MM.1S (cell line): ENCODE data around the gene DYNLRB1.
A peak's percentile ranks its signal among the peaks of the same experiment; 100 is the strongest.

Source experiments
- DNase-seq: peaks from one replicate; pipeline ENCODE4 v3.0.0-alpha.2; 2015
- H2AFZ ChIP-seq: fragments of 300-600 bp; sonication (generic); 2 replicates; pipeline ENCODE4 v1.6.0; 2016; ENCODE audit warnings: antibody characterized with exemption, low read length
- H3F3A ChIP-seq: fragments of 300-600 bp; sonication (generic); 2 replicates; pipeline ENCODE4 v1.6.1; 2016; ENCODE audit warnings: mild to moderate bottlenecking, antibody characterized with exemption, low read length, moderate library complexity, mixed read lengths; ENCODE audit not compliant: insufficient read depth
- H3K27ac ChIP-seq: fragments of 300-600 bp; sonication (generic); 2 replicates; pipeline ENCODE4 v1.5.1; 2016; ENCODE audit warnings: mild to moderate bottlenecking, low read length
- H3K27me3 ChIP-seq: fragments of 300-600 bp; sonication (generic); replicated peaks from 2 replicates; pipeline ENCODE4 v1.6.0; 2016; ENCODE audit warnings: low read length; ENCODE audit not compliant: insufficient read depth
- H3K36me3 ChIP-seq: fragments of 300-600 bp; sonication (generic); replicated peaks from 2 replicates; pipeline ENCODE4 v1.6.1; 2016; ENCODE audit warnings: mild to moderate bottlenecking, low read length, mixed read lengths; ENCODE audit not compliant: insufficient read depth
- H3K4me1 ChIP-seq: fragments of 300-600 bp; sonication (generic); 2 replicates; pipeline ENCODE4 v1.6.1; 2016; ENCODE audit warnings: low read length, mixed read lengths
- H3K4me2 ChIP-seq: fragments of 300-600 bp; sonication (generic); 2 replicates; pipeline ENCODE4 v1.6.0; 2016; ENCODE audit warnings: low read depth, low read length
- H3K4me3 ChIP-seq: fragments of 300-600 bp; sonication (generic); 2 replicates; pipeline ENCODE4 v1.5.1; 2016; ENCODE audit warnings: low read length, mixed read lengths
- H3K79me2 ChIP-seq: fragments of 300-600 bp; sonication (generic); 2 replicates; pipeline ENCODE4 v1.6.1; 2016; ENCODE audit warnings: mixed run types, low read length, mixed read lengths
- H3K9ac ChIP-seq: fragments of 300-600 bp; sonication (generic); 2 replicates; pipeline ENCODE4 v1.6.1; 2016; ENCODE audit warnings: low read length, mixed read lengths
- H3K9me2 ChIP-seq: fragments of 300-600 bp; sonication (generic); replicated peaks from 2 replicates; pipeline ENCODE4 v1.6.1; 2016; ENCODE audit warnings: mild to moderate bottlenecking, low read length, mixed read lengths; ENCODE audit not compliant: insufficient read depth
- H3K9me3 ChIP-seq: fragments of 300-600 bp; sonication (generic); replicated peaks from 2 replicates; pipeline ENCODE4 v1.6.1; 2016; ENCODE audit warnings: mild to moderate bottlenecking, low read length, mixed read lengths; ENCODE audit not compliant: insufficient read depth
- H4K20me1 ChIP-seq: fragments of 300-600 bp; sonication (generic); 2 replicates; pipeline ENCODE4 v1.6.1; 2016; ENCODE audit warnings: mild to moderate bottlenecking, low read length, moderate library complexity, mixed read lengths; ENCODE audit not compliant: insufficient read depth
- EZH2 ChIP-seq: fragments of 300-600 bp; sonication (generic); optimal IDR thresholded peaks from 2 replicates; pipeline ENCODE3; 2017; ENCODE audit warnings: low read depth, mild to moderate bottlenecking, antibody characterized with exemption, low read length, mixed read lengths
- EZH2phosphoT487 ChIP-seq: fragments of 300-600 bp; sonication (generic); IDR thresholded peaks from 2 replicates; pipeline ENCODE4 v1.6.1; 2018; ENCODE audit warnings: antibody characterized with exemption, low read length
- TF ChIP-seq, protein P1 (sequence below): fragments of 300-600 bp; sonication (generic); IDR thresholded peaks from 2 replicates; pipeline ENCODE4 v1.5.1; 2016; ENCODE audit warnings: antibody characterized with exemption, low read length, mixed read lengths

Gene DYNLRB1

DNA sequence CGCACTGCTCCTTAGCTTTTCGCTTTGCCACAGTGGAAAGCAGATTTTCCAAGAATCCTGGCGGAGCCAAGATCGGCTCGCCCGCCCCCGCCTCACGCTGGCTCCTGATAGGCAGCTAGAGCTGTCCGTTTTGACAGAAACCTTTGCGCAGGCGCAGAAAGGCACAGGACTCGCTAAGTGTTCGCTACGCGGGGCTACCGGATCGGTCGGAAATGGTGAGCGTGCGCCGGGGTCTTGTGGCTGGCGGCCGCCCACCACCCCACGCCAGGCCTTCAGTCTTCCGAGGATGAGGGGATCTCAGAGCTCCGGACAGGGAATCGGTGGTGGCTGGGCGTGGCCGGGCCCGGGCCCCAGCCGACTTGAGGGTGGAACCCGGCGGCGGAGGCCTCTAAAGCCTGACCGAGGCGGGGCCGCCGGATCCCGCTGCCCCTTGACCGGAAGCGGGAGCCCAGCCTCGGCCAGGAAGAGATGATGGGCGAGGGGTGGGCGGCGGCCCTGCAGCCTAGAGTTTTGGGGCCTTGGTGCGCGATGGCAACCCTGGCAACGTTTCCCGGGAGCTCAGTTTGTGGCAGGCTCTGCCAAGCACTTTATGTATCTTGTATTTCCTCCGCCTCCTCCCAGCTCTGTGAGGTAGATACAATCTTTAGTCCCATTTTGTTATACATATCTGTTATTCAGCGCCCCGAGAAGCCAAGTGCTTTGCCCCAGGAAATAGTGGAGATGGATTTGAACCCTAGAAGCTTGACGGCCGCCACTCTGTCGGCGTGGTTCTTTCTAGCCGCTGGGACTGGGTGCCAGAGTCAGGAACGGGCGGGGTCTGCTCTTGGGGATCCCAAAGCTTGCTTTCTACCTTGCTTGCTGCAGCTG lies at the start of gene DYNLRB1:
Gene DYNLRB1 (plus strand): TSS at position 176 of the 867 bp plus-strand sequence. CDS start 37 bp downstream, at position 213.
- Histone ChIP-seq H3K27ac (peak within 1 kb of the TSS; percentile 84), H3K4me2 (peak within 1 kb of the TSS; percentile 79), H3K4me3 (peak within 1 kb of the TSS; percentile 84), H3K36me3 (no peaks in the 10 kb centered on the region; the same call in 1 of the 2 replicates), H4K20me1 (no peaks in the 10 kb centered on the region), H3K9me2 (no peaks in the 10 kb centered on the region), H3K79me2 (peaks cover 53% of the 10 kb centered on the region), H3K9me3 (no peaks in the 10 kb centered on the region), H3K9ac (peak within 1 kb of the TSS; percentile 80), H3F3A (peaks cover 28% of the 10 kb centered on the region), H3K4me1 (peaks cover 11% of the 10 kb centered on the region; the same call in 1 of the 2 replicates), H3K27me3 (no peaks in the 10 kb centered on the region), H2AFZ (peak within 1 kb of the TSS; percentile 86)
- TF ChIP-seq, protein P1, sequence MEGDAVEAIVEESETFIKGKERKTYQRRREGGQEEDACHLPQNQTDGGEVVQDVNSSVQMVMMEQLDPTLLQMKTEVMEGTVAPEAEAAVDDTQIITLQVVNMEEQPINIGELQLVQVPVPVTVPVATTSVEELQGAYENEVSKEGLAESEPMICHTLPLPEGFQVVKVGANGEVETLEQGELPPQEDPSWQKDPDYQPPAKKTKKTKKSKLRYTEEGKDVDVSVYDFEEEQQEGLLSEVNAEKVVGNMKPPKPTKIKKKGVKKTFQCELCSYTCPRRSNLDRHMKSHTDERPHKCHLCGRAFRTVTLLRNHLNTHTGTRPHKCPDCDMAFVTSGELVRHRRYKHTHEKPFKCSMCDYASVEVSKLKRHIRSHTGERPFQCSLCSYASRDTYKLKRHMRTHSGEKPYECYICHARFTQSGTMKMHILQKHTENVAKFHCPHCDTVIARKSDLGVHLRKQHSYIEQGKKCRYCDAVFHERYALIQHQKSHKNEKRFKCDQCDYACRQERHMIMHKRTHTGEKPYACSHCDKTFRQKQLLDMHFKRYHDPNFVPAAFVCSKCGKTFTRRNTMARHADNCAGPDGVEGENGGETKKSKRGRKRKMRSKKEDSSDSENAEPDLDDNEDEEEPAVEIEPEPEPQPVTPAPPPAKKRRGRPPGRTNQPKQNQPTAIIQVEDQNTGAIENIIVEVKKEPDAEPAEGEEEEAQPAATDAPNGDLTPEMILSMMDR, result no peak
- TF ChIP-seq EZH2 (no peak), EZH2phosphoT487 (no peak)
- DNase-seq, result peak; percentile 97

DNA sequence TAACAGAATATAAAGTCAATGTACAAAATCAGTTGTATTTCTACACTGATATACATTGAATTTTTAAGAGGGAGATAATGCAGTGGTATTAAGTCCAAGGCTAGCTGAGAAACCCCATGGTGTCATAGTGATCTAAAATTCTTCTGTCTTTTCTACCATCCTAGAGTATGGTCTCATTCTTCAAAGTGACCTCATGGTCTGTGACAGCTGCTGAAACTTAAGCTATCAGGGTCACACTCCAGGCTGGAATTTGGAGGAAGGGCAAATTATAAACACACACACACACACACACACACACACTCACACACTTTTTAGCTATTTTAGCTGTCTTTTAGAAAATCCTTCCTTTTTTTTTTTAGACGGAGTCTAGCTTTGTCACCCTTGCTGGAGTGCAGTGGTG lies 47.3 kb upstream of the DYNLRB1 start:
- H3F3A ChIP-seq, result peaks cover 25% of the 10 kb centered on the region
- no peak for DNase-seq
- H3K36me3 ChIP-seq, result no peaks in the 10 kb centered on the region; the same call in 1 of the 2 replicates
- no peak overlapping the region for H3K4me3 ChIP-seq
- H4K20me1 ChIP-seq, result no peaks in the 10 kb centered on the region
- TF ChIP-seq, protein P1, result no peak
- TF ChIP-seq EZH2 (no peak), EZH2phosphoT487 (no peak)
- H3K79me2 ChIP-seq, result peaks cover 21% of the 10 kb centered on the region
- no peaks in the 10 kb centered on the region for H3K9me3 ChIP-seq
- no peaks in the 10 kb centered on the region for H3K9me2 ChIP-seq
- no peak overlapping the region for H2AFZ ChIP-seq
- no peak overlapping the region for H3K9ac ChIP-seq
- H3K27me3 ChIP-seq, result no peaks in the 10 kb centered on the region
- peaks cover 36% of the 10 kb centered on the region for H3K4me1 ChIP-seq
- H3K4me2 ChIP-seq, result no peak overlapping the region
- no peak overlapping the region; the same call in 1 of the 2 replicates for H3K27ac ChIP-seq

DNA sequence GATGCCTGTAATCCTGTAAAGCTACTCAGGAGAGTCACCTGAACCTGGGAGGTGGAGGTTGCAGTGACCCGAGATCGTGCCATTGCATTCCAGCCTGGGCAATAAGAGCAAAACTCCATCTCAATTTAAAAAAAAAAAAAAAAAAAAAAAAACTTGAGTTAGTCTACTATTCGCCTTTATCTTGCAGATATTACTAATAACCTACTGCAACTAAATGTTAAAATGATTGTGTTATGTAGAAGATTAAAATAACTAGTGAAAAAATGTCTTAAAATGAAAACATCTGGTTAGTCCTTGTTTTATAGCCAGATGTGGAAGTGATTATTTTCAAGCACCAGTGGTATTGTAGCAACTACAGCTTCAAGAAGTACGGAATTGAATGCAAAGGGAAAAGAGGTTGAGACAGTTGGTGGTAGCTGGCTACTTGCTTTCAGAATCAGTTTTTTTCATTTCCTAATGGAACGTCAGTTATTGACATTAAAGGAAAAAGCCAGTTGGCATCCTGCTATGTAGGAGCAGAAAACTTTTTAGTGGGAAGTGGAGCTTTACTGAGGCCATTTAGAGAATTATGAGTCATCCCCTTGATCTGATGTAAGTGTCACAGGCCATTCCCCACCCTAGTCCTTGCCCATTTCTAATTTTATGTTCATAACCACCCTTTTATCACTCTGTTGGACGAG lies 43.8 kb upstream of the DYNLRB1 start:
- peaks cover 14% of the 10 kb centered on the region for H3K79me2 ChIP-seq
- 0 out of 2 replicates have a peak overlapping the region, but pooled peaks have one; percentile 8 for H3K4me3 ChIP-seq
- H3K36me3 ChIP-seq, result no peaks in the 10 kb centered on the region
- peak overlapping the region; percentile 78; the same call in 1 of the 2 replicates for H3K27ac ChIP-seq
- H3K9me3 ChIP-seq, result no peaks in the 10 kb centered on the region
- no peak for TF ChIP-seq EZH2
- TF ChIP-seq, protein P1, result no peak
- no peak for TF ChIP-seq EZH2phosphoT487
- H3K9me2 ChIP-seq, result no peaks in the 10 kb centered on the region
- H4K20me1 ChIP-seq, result no peaks in the 10 kb centered on the region
- H3K4me2 ChIP-seq, result peak overlapping the region; percentile 71
- peaks cover 42% of the 10 kb centered on the region for H3K4me1 ChIP-seq
- H3F3A ChIP-seq, result peaks cover 30% of the 10 kb centered on the region
- peak; percentile 25 for DNase-seq
- no peak overlapping the region for H2AFZ ChIP-seq
- no peaks in the 10 kb centered on the region for H3K27me3 ChIP-seq
- H3K9ac ChIP-seq, result peak overlapping the region; percentile 10; the same call in 1 of the 2 replicates
